ENCODE results near the gene OGN. TPM values are rescaled to one million over a fixed set of nuclear protein-coding genes. Genes with fewer than 3 reads are reported as not detected.
A peak's percentile ranks its signal among the peaks of the same experiment; 100 is the strongest.

The OGN gene
- total RNA-seq, 5 donors from 2014 or later (not counting 1 experiment from before 2014, with no cell fraction given): 0.10 to 0.41 (median 0.23) TPM

DNA sequence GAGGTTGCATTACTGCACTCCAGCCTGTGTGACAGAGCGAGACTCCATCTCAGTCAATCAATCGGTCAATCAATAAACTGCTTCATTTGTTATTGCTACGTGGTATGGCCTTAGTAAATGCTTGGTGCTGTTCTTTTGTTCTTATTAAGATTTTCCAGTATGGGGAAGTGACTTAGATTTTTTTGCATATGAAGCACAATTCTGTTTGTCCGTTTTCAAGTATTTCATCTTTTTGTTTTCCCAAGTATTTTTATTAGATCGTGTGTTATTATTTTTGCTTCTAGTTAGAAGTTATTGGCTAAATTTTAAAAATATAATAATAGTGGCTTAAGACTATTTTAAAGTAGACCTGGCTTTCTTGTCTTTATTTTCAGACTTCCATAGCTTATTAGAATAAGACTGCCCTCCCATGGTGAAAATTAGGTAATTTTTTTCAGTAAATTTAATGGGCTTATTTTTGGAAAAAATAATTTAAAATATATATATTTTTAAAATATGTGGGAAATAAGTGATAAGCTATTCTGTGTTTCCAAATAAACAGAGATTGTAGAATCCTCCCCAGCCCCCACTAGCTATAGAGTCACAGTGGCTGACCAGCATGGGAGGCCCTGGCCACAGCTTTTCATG lies 34.6 kb upstream of the OGN start:
- H3K9me3 ChIP-seq: no peaks in the 10 kb centered on the region
- H3K4me1 Mint-ChIP-seq: peaks cover 0 to 12% (median 0%) of the 10 kb centered on the region in 3 donors
- ATAC-seq (replicated peaks in 1 of 4): no peak
- ChIA-PET CTCF (interaction anchor here (0.6 to 0.9 kb wide), 7 partner anchors 49 to 721 kb away, joined by 3 to 4 read pairs (median 4); partner anchors contain the start of gene NOL8 (in 1 of the 2)), POLR2A (interaction anchor here in 1 of 2 donors (0.7 kb wide), 1 partner anchor 56 kb away, joined by 4 read pairs; no protein-coding TSS in a partner anchor)
- no peaks in the 10 kb centered on the region for H3K27me3 ChIP-seq (replicated peaks in 1 of 2; ENCODE audit: control insufficient read depth in 2 of 2, extremely low read depth in 1 of 2, insufficient read depth in 2 of 2, low read length in 1 of 2)
- no CpG with 5 or more reads among the region's 5 CpGs for WGBS (ENCODE audit: insufficient coverage)
- peaks cover 0 to 8% of the 10 kb centered on the region in 2 experiments for H3K4me1 ChIP-seq (ENCODE audit: control insufficient read depth in 1 of 2, extremely low read depth in 1 of 2, insufficient read depth in 2 of 2, low read length in 2 of 2)
- H3K27ac ChIP-seq (ENCODE audit: low read length): no peak overlapping the region
- H3K27ac Mint-ChIP-seq: no peak overlapping the region
- peak in 1 of 35 experiments; percentile 31 for DNase-seq
- H3K4me3 Mint-ChIP-seq: no peak overlapping the region
- no peaks in the 10 kb centered on the region for H3K9me3 Mint-ChIP-seq
- H3K36me3 Mint-ChIP-seq: no peaks in the 10 kb centered on the region
- H3K36me3 ChIP-seq (ENCODE audit: control insufficient read depth in 2 of 2, extremely low read depth in 1 of 2, insufficient read depth in 1 of 2, low read length in 1 of 2): no peaks in the 10 kb centered on the region
- no peak overlapping the region for H3K4me3 ChIP-seq (ENCODE audit: control insufficient read depth in 1 of 2, extremely low read depth in 1 of 2, low read length in 1 of 2)
- no peaks in the 10 kb centered on the region for H3K27me3 Mint-ChIP-seq

GRCh38 chr9:92435263-92435662 lies 30.9 kb upstream of the OGN start:
- H3K4me1 ChIP-seq (ENCODE audit: control insufficient read depth in 1 of 2, extremely low read depth in 1 of 2, insufficient read depth in 2 of 2, low read length in 2 of 2): peaks cover 0 to 7% of the 10 kb centered on the region in 2 experiments
- no peaks in the 10 kb centered on the region for H3K36me3 ChIP-seq (ENCODE audit: control insufficient read depth in 2 of 2, extremely low read depth in 1 of 2, insufficient read depth in 1 of 2, low read length in 1 of 2)
- peaks cover 3% of the 10 kb centered on the region for H3K36me3 Mint-ChIP-seq
- WGBS (ENCODE audit: insufficient coverage): no CpG with 5 or more reads among the region's 1 CpG
- no peak overlapping the region for H3K27ac Mint-ChIP-seq
- no peaks in the 10 kb centered on the region for H3K9me3 Mint-ChIP-seq
- no peaks in the 10 kb centered on the region for H3K27me3 Mint-ChIP-seq
- ChIA-PET CTCF (no interaction called here), POLR2A (no interaction called here)
- H3K27me3 ChIP-seq (replicated peaks in 1 of 2; ENCODE audit: control insufficient read depth in 2 of 2, extremely low read depth in 1 of 2, insufficient read depth in 2 of 2, low read length in 1 of 2): no peaks in the 10 kb centered on the region
- no peak overlapping the region for H3K4me3 Mint-ChIP-seq
- DNase-seq (no peak), ATAC-seq (replicated peaks in 1 of 4) (no peak)
- H3K27ac ChIP-seq (ENCODE audit: low read length): no peak overlapping the region
- no peaks in the 10 kb centered on the region for H3K9me3 ChIP-seq
- no peak overlapping the region for H3K4me3 ChIP-seq (ENCODE audit: control insufficient read depth in 1 of 2, extremely low read depth in 1 of 2, low read length in 1 of 2)
- peaks cover 0 to 5% (median 0%) of the 10 kb centered on the region in 3 donors for H3K4me1 Mint-ChIP-seq

GRCh38 chr9:92432972-92433548 lies 28.7 kb upstream of the OGN start:
- H3K4me1 Mint-ChIP-seq: no peaks in the 10 kb centered on the region
- CTCF ChIA-PET: no interaction called here
- ATAC-seq (replicated peaks in 1 of 4): no peak

DNA sequence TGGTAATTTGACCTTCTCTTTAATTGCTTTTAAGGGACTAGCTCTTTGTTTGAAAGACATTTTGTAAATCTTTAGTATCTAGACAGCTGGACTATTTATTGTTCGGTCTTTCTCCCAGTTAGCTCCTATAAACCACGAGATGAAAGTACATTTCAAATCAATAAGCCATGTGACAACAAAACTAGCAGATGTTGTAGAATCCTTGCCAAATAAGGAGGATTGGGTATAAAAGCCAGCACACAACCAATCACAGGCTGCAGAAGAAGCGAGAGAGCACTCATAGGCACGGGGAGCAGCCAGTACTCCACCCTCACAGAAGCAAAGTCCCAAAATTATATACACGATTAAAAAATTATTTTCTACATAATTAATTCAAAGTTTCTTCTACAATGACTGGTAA lies 28.0 kb upstream of the OGN start:
- H3K4me1 ChIP-seq (ENCODE audit: control insufficient read depth in 1 of 2, extremely low read depth in 1 of 2, insufficient read depth in 2 of 2, low read length in 2 of 2): no peaks in the 10 kb centered on the region
- no peaks in the 10 kb centered on the region for H3K36me3 ChIP-seq (ENCODE audit: control insufficient read depth in 2 of 2, extremely low read depth in 1 of 2, insufficient read depth in 1 of 2, low read length in 1 of 2)
- CTCF ChIA-PET: no interaction called here
- POLR2A ChIA-PET: no interaction called here
- 100% methylated on average over 1 of the region's 5 CpGs for WGBS (ENCODE audit: insufficient coverage)
- ATAC-seq (replicated peaks in 1 of 4): no peak
- no peaks in the 10 kb centered on the region for H3K27me3 ChIP-seq (replicated peaks in 1 of 2; ENCODE audit: control insufficient read depth in 2 of 2, extremely low read depth in 1 of 2, insufficient read depth in 2 of 2, low read length in 1 of 2)
- H3K27ac ChIP-seq (ENCODE audit: low read length): no peak overlapping the region
- Mint-ChIP-seq H3K4me3 (no peak overlapping the region), H3K27ac (no peak overlapping the region), H3K4me1 (no peaks in the 10 kb centered on the region), H3K9me3 (no peaks in the 10 kb centered on the region), H3K27me3 (no peaks in the 10 kb centered on the region), H3K36me3 (peaks cover 3% of the 10 kb centered on the region)
- H3K9me3 ChIP-seq: no peaks in the 10 kb centered on the region
- no peak for DNase-seq
- H3K4me3 ChIP-seq (ENCODE audit: control insufficient read depth in 1 of 2, extremely low read depth in 1 of 2, low read length in 1 of 2): no peak overlapping the region

More at GRCh38 chr9:92432972-92433548, 28.7 kb upstream of the OGN start:
- H3K27ac ChIP-seq (ENCODE audit: low read length): no peak overlapping the region
- no CpG with 5 or more reads among the region's 5 CpGs for WGBS (ENCODE audit: insufficient coverage)
- no peaks in the 10 kb centered on the region for H3K9me3 Mint-ChIP-seq
- H3K9me3 ChIP-seq: no peaks in the 10 kb centered on the region
- H3K27ac Mint-ChIP-seq: no peak overlapping the region
- no peaks in the 10 kb centered on the region for H3K36me3 ChIP-seq (ENCODE audit: control insufficient read depth in 2 of 2, extremely low read depth in 1 of 2, insufficient read depth in 1 of 2, low read length in 1 of 2)
- H3K36me3 Mint-ChIP-seq: peaks cover 3% of the 10 kb centered on the region
- POLR2A ChIA-PET: no interaction called here
- no peaks in the 10 kb centered on the region for H3K4me1 ChIP-seq (ENCODE audit: control insufficient read depth in 1 of 2, extremely low read depth in 1 of 2, insufficient read depth in 2 of 2, low read length in 2 of 2)
- no peaks in the 10 kb centered on the region for H3K27me3 Mint-ChIP-seq
- DNase-seq: no peak
- H3K4me3 Mint-ChIP-seq: no peak overlapping the region
- no peaks in the 10 kb centered on the region for H3K27me3 ChIP-seq (replicated peaks in 1 of 2; ENCODE audit: control insufficient read depth in 2 of 2, extremely low read depth in 1 of 2, insufficient read depth in 2 of 2, low read length in 1 of 2)
- no peak overlapping the region for H3K4me3 ChIP-seq (ENCODE audit: control insufficient read depth in 1 of 2, extremely low read depth in 1 of 2, low read length in 1 of 2)

- DNase-seq (no peak), ATAC-seq (replicated peaks in 1 of 4) (no peak)
- Mint-ChIP-seq H3K4me3 (no peak overlapping the region), H3K9me3 (no peaks in the 10 kb centered on the region), H3K4me1 (no peaks in the 10 kb centered on the region), H3K27ac (no peak overlapping the region), H3K36me3 (peaks cover 3% of the 10 kb centered on the region), H3K27me3 (no peaks in the 10 kb centered on the region)
- H3K9me3 ChIP-seq: no peaks in the 10 kb centered on the region
- whole genome bisulfite sequencing (ENCODE audit: insufficient coverage): no CpG with 5 or more reads among the region's 2 CpGs
- no peaks in the 10 kb centered on the region for H3K27me3 ChIP-seq (replicated peaks in 1 of 2; ENCODE audit: control insufficient read depth in 2 of 2, extremely low read depth in 1 of 2, insufficient read depth in 2 of 2, low read length in 1 of 2)
- no peak overlapping the region for H3K27ac ChIP-seq (ENCODE audit: low read length)
- POLR2A ChIA-PET: no interaction called here
- H3K36me3 ChIP-seq (ENCODE audit: control insufficient read depth in 2 of 2, extremely low read depth in 1 of 2, insufficient read depth in 1 of 2, low read length in 1 of 2): no peaks in the 10 kb centered on the region
- H3K4me1 ChIP-seq (ENCODE audit: control insufficient read depth in 1 of 2, extremely low read depth in 1 of 2, insufficient read depth in 2 of 2, low read length in 2 of 2): no peaks in the 10 kb centered on the region
- CTCF ChIA-PET: no interaction called here
- H3K4me3 ChIP-seq (ENCODE audit: control insufficient read depth in 1 of 2, extremely low read depth in 1 of 2, low read length in 1 of 2): no peak overlapping the region
Measured at GRCh38 chr9:92429836-92430235, 25.5 kb upstream of the OGN start.

GRCh38 chr9:92426501-92427145 lies 22.2 kb upstream of the OGN start:
- Mint-ChIP-seq H3K4me1 (no peaks in the 10 kb centered on the region), H3K36me3 (peaks cover 7% of the 10 kb centered on the region), H3K9me3 (no peaks in the 10 kb centered on the region), H3K27ac (no peak overlapping the region), H3K4me3 (no peak overlapping the region), H3K27me3 (no peaks in the 10 kb centered on the region)
- no peak for DNase-seq
- ChIA-PET CTCF (no interaction called here), POLR2A (no interaction called here)
- 93% methylated on average over 2 of the region's 5 CpGs for WGBS (ENCODE audit: insufficient coverage)
- no peaks in the 10 kb centered on the region for H3K27me3 ChIP-seq (replicated peaks in 1 of 2; ENCODE audit: control insufficient read depth in 2 of 2, extremely low read depth in 1 of 2, insufficient read depth in 2 of 2, low read length in 1 of 2)
- ATAC-seq (replicated peaks in 1 of 4): no peak
- H3K4me3 ChIP-seq (ENCODE audit: control insufficient read depth in 1 of 2, extremely low read depth in 1 of 2, low read length in 1 of 2): no peak overlapping the region
- no peak overlapping the region for H3K27ac ChIP-seq (ENCODE audit: low read length)
- H3K36me3 ChIP-seq (ENCODE audit: control insufficient read depth in 2 of 2, extremely low read depth in 1 of 2, insufficient read depth in 1 of 2, low read length in 1 of 2): no peaks in the 10 kb centered on the region
- H3K9me3 ChIP-seq: no peaks in the 10 kb centered on the region
- H3K4me1 ChIP-seq (ENCODE audit: control insufficient read depth in 1 of 2, extremely low read depth in 1 of 2, insufficient read depth in 2 of 2, low read length in 2 of 2): no peaks in the 10 kb centered on the region
